NCI-H1694 treated with DMSO at 0.1 percent for 48 hours (cell line): ENCODE results near the gene UCN3.
"Not testable (repeated sequence)": the region's sequence is repeated elsewhere in the genome, so short reads cannot be mapped to it uniquely, and the experiment has no call there.

Experiments
- DNase-seq: peaks from one replicate; lab custom pipeline; 2025; lab: John Stamatoyannopoulos, UW

Gene UCN3

DNA sequence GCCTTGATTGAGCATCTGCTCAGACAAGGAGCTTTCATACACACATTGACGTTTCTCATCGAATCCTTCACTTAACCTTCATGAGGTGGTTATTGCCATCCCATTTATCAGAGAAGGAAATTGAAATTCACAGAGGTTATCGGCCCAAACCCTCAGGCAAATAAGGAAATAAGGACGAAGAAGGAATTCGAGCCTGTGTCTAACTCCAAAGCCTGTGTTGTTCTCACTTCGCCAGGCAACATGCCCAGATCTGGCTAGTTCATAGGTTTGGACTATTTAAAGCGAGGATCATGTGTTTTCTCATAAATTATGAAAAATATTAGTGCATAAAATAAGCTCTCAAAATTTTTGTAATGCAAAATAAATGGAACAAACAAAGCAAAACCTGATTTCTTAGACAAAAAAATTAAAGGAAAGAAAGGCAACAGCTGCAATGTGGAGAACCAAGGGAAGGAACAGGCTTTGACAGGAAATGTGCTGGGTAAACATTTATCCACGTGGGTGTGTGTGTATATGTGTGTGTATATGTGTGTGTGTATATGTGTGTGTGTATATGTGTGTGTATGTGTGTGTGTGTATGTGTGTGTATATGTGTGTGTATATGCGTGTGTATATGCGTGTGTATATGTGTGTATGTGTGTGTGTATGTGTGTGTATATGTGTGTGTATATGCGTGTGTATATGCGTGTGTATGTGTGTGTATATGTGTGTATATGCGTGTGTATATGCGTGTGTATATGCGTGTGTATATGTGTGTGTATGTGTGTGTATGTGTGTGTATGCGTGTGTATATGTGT lies 4.8 kb downstream of the UCN3 start:
- DNase-seq, result no peak

- DNase-seq, result no peak
Measured at GRCh38 chr10:5370493-5371352, 6.0 kb downstream of the UCN3 start.

GRCh38 chr10:5373307-5373706 lies 8.5 kb downstream of the UCN3 start:
- DNase-seq, result no peak

DNA sequence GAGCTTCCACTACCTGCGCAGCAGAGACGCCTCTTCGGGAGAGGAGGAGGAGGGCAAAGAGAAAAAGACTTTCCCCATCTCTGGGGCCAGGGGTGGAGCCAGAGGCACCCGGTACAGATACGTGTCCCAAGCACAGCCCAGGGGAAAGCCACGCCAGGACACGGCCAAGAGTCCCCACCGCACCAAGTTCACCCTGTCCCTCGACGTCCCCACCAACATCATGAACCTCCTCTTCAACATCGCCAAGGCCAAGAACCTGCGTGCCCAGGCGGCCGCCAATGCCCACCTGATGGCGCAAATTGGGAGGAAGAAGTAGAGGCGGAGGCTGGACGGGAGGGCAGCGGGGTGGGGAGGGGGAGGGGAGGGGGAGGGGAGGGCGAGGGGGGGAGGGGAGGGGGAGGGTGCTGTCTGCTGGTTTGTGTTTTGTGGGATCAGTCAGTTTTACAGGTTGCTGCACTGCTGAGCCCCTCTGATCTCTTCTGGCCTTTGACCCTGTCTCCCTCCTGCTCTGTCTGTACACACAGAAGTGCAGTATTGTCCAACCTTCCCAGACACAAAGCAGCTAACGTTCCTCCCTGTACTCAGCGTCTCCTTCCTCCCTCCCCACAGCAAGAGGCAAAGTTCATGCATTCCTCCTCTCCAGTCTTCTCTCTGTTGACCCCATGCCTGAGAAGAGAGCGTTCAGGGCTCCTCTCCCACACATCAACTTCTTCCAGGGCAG lies 9.3 kb downstream of the UCN3 start:
- DNase-seq, result no peak

DNA sequence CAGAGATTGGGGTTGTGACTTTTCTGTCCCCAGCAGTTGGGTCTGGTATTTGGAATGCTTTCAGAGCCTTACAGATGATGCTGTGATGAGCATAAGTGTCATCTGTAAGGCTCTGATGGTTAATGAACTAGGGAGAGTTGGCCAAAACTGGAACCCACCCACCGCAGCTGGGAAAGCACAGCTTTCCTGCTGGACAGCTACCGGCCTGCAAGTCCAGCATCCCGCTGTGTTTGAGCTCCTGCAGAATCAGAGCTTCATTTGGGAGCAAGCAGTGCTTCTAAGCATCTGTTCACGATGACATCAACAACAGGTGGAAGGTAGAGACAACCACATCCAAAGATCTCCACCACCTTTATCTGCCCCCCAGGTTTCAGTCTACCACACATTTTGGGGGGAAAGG lies 11.7 kb downstream of the UCN3 start:
- no peak for DNase-seq

- DNase-seq, result not testable (repeated sequence)
Measured at GRCh38 chr10:5379202-5379601, 14.4 kb downstream of the UCN3 start.

DNA sequence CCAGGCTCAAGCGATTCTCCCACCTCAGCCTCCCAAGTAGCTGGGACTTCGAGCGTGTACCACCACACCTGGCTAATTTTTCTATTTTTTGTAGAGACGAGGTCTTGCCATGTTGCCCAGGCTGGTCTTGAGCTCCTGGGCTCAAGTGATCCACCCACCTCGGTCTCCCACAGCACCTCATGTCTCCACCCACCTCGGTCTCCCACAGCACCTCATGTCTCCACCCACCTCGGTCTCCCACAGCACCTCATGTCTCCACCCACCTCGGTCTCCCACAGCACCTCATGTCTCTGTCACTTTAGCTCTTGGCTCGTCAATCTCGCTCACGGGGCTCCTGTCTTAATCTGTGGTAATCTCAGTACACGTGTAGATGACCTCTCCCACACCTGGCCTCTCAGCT lies 15.6 kb downstream of the UCN3 start:
- DNase-seq, result not testable (repeated sequence)

DNA sequence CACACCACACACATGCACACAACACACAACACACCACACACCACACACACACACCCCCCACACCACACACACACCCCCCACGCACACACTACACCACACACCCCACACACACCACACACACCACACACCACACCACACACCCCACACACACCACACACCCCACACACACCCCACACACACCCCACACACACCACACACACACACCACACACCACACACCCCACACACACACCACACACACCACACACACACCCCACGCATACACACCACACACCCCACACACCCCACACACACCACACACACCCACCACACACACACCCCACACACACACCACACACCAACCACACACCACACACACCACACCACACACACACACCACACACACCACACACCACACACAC lies 16.4 kb downstream of the UCN3 start:
- DNase-seq, result no peak

GRCh38 chr10:5385224-5385623 lies 20.5 kb downstream of the UCN3 start:
- no peak for DNase-seq

- DNase-seq, result no peak
Measured at GRCh38 chr10:5387169-5387568, 22.4 kb downstream of the UCN3 start.

DNA sequence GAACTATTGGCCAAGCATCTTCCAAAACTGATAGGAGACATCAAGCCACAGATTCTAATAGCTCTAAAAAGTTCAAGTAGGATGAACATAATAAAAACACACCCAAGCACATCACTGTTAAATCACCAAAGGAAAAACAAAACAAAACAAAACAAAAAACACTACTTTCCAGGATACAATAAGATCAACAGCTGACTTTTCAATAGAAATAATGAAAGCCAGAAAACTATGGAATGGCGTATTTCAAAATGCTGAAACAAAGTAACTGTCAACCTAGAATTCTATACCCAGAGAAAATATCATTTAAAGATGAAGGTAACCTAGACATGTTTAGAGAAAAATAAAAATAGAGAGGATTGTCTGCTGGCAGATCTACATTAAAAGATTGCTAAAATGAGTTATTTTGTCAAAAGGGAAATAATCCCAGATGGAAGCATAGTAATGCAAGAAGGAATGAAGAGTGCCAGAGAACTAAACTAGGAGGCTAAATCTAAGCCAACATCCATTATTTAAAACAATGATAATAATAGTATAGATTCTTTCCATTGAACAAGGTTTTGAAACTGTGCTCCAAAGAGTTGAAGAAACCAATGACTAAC lies 25.9 kb downstream of the UCN3 start:
- DNase-seq, result no peak

- no peak for DNase-seq
Measured at GRCh38 chr10:5391790-5392189, 27.0 kb downstream of the UCN3 start.

GRCh38 chr10:5393529-5393928 lies 28.8 kb downstream of the UCN3 start:
- DNase-seq, result no peak

DNA sequence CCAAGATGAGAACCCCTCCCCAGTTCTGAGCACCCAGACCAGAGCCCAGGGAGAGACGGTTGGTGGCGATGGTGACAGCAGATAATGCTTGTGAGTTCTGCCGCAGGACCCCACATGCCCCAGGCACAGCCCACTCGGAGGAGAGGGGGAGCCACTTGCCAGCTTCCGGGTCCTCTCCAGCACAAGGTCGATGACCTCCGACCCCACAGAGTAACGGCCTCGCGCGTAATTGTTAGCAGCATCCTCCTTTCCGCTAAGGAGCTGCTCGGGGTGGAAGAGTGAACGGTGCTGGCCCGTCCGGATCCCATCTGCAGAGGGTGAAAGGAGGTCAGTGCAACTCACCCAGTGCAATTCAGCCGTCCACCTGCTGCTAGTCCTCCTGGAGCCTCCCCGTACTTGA lies 30.4 kb downstream of the UCN3 start:
- DNase-seq, result no peak

- no peak for DNase-seq
Measured at GRCh38 chr10:5396556-5397300, 32.0 kb downstream of the UCN3 start.

- no peak for DNase-seq
Measured at GRCh38 chr10:5399332-5399731, 34.6 kb downstream of the UCN3 start.

DNA sequence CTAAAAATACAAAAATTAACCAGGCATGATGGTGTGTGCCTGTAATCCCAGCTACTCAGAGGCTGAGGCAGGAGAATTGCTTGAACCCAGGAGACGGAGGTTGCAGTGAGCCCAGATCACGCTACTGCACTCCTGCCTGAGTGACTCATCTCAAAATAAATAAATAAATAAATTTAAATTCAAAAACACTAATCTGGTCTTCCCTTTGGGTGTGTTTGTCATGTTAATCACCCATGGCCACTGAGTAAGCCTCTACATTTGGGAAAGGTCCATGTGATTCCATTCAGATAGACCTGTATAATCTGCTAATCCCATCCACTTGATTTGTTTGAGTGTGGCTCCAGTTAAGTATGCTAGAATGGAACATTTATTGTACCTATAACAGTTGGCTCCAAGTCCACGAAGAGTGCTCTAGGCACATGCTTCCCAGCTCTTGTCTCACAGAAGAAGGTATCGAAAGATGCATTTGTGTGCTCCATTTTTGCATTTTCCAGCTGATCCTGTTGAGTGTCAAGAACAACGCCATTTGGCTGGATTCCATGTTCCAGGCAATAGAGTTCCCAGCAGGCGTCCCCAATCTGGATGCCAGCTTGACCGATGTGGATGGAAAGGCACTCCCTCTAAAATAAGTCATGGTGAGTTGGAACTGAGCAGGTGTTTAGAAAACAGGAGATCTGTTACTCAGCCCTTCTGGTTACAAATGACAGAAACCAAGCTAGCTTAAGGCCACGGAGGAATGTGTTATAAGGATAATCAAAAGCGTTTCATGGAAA lies 35.9 kb downstream of the UCN3 start:
- no peak for DNase-seq

DNA sequence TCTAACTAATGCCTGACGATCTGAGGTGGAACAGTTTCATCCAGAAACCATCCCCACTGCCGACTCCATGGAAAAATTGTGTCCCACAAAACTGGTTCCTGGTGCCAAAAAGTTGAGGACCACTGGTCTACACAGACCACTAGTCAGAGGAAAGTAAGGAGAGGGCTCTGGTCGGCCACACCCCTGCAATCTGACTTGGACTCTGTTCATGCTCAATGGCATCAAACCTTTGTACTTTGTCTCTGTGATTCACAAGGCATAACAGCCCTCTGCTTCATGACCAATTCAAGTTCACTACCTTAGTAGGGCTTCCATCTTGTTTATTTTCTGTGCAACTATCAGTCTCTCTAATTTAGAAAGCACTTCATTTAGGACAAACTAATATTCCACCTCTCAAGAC lies 38.0 kb downstream of the UCN3 start:
- no peak for DNase-seq

DNA sequence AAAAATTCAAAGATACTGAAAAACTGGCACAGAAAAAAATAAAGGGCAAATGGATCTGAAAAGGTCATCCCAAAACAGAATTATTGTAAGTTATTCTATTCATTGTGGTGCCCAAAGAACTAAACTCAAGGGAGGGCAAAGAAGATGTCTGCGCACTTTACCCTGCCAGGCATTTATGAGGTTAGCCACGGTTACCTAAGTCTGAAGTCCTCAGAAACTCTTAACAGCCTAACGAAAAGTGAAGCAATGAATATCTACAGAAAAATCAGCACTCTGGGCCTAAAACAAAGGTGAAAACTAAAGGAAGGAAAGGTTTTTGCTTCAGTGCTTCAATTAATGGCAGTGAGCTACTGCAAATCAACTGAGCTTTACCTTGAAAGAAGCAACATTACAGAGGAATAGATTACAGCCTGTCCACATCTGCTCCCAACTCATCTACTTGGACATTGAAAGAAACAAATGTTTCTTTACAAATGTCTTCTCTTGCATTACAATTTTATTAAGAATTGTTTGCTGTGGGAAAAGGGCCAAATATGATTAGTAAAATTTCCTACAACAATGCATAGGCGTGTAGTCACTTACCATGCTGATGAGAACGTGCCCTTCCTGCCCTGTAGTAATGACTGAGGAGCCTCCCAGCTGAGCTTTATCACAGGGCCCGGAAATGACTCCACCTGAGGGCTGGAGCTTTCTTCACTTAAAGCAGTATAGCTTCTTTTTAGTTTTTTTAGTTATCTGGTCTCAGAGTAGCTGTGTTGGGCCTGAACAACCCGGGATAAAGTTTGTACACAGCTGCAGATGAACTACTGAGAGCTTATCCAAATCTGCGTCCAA lies 39.7 kb downstream of the UCN3 start, which contains the start of gene TUBAL3:
TUBAL3 (minus strand) TSS at position 621 of the 834 bp plus-strand sequence; CDS start at position 585, 36 bp downstream.
- no peak for DNase-seq

GRCh38 chr10:5406918-5407317 lies 42.2 kb downstream of the UCN3 start:
- no peak for DNase-seq
